Hepatocyte (in vitro differentiated cells): Measurements from ENCODE around the gene SPOPL. TPM values are rescaled to one million over a fixed set of nuclear protein-coding genes. Genes with fewer than 3 reads are reported as not detected.

Experiments
- DNase-seq: peaks from one replicate; pipeline ENCODE4 v3.0.0-alpha.2; 2016; ENCODE audit warnings: low spot score
- H2AFZ ChIP-seq: fragments of 200-600 bp; sonication (generic); 2 replicates; pipeline ENCODE4 v1.6.0; 2016; ENCODE audit warnings: antibody characterized with exemption, mild to moderate bottlenecking
- H3K27ac ChIP-seq: fragments of 200-600 bp; sonication (generic); 2 replicates; pipeline ENCODE4 v1.5.1; 2016; ENCODE audit warnings: mild to moderate bottlenecking
- H3K27me3 ChIP-seq: fragments of 200-600 bp; sonication (generic); 2 replicates; pipeline ENCODE4 v1.6.1; 2016
- H3K36me3 ChIP-seq: fragments of 200-600 bp; sonication (generic); replicated peaks from 2 replicates; pipeline ENCODE4 v1.5.1; 2016; ENCODE audit warnings: low read depth; ENCODE audit not compliant: insufficient read depth
- H3K4me1 ChIP-seq: fragments of 200-600 bp; sonication (generic); 2 replicates; pipeline ENCODE4 v1.5.1; 2016; ENCODE audit warnings: mild to moderate bottlenecking, moderate library complexity; ENCODE audit not compliant: insufficient read depth
- H3K4me2 ChIP-seq: fragments of 200-600 bp; sonication (generic); 2 replicates; pipeline ENCODE4 v1.6.0; 2016
- H3K4me3 ChIP-seq: fragments of 200-600 bp; sonication (generic); 2 replicates; pipeline ENCODE4 v1.5.1; 2016; ENCODE audit warnings: mild to moderate bottlenecking
- H3K79me2 ChIP-seq: fragments of 200-600 bp; sonication (generic); 2 replicates; pipeline ENCODE4 v1.6.0; 2017; ENCODE audit warnings: mild to moderate bottlenecking
- H3K9me2 ChIP-seq: fragments of 200-600 bp; sonication (generic); replicated peaks from 2 replicates; pipeline ENCODE4 v1.6.0; 2017; ENCODE audit warnings: mild to moderate bottlenecking; ENCODE audit not compliant: insufficient read depth
- H3K9me3 ChIP-seq: fragments of 200-600 bp; sonication (generic); 2 replicates; pipeline ENCODE4 v1.5.1; 2016; ENCODE audit warnings: low read depth, mild to moderate bottlenecking
- H4K20me1 ChIP-seq: fragments of 200-600 bp; sonication (generic); 2 replicates; pipeline ENCODE4 v1.6.0; 2016; ENCODE audit warnings: mild to moderate bottlenecking; ENCODE audit not compliant: insufficient read depth, poor library complexity, severe bottlenecking
- EZH2 ChIP-seq: fragments of 200-600 bp; sonication (generic); IDR thresholded peaks from 2 replicates; pipeline ENCODE4 v1.6.1; 2016; ENCODE audit warnings: antibody characterized with exemption, mild to moderate bottlenecking, borderline replicate concordance
- EZH2phosphoT487 ChIP-seq: fragments of 200-600 bp; sonication (generic); IDR thresholded peaks from one replicate; pipeline ENCODE4 v1.6.1; 2018; ENCODE audit warnings: antibody characterized with exemption, mild to moderate bottlenecking, low read depth, moderate library complexity; ENCODE audit not compliant: unreplicated experiment, severe bottlenecking
- WGBS: methylation state at CpG from one replicate; pipeline ENCODE4 v1.1.6; 2016; ENCODE audit warnings: low lambda C conversion rate; ENCODE audit errors: missing lambda C conversion rate; 5-methylcytosine and 5-hydroxymethylcytosine counted together
- polyA plus RNA-seq: library from polyadenylated mRNA; unstranded; fragments of >200 nt; fragmentation: Nextera tagmentation; extraction: Ambion mirVana; gene quantifications from 2 replicates; pipeline ENCODE4 v1.2.1, GENCODE V29; 2016
- total RNA-seq: library from RNA; depleted of rRNA; stranded (reverse); fragments of >200 nt; gene quantifications from 2 replicates; pipeline ENCODE4 v1.2.3, GENCODE V29; 2014
- TF ChIP-seq, protein P1 (sequence below): fragments of 200-600 bp; sonication (generic); IDR thresholded peaks from 2 replicates; pipeline ENCODE4 v1.5.1; 2016; ENCODE audit warnings: antibody characterized with exemption, mild to moderate bottlenecking; ENCODE audit not compliant: poor library complexity

Gene SPOPL
- total and polyA plus RNA-seq, 2 experiments from 2014 or later = 6.1 to 37.0 TPM

- no peak overlapping the region for H2AFZ ChIP-seq
- no peaks in the 10 kb centered on the region for H3K79me2 ChIP-seq
- H3K4me3 ChIP-seq = no peak overlapping the region
- H3K27ac ChIP-seq = no peak overlapping the region
- H3K9me2 ChIP-seq = no peaks in the 10 kb centered on the region
- no peaks in the 10 kb centered on the region for H3K27me3 ChIP-seq
- H4K20me1 ChIP-seq = no peaks in the 10 kb centered on the region
- no peak overlapping the region for H3K4me2 ChIP-seq
- TF ChIP-seq EZH2 (no peak), EZH2phosphoT487 (no peak)
- TF ChIP-seq, protein P1, sequence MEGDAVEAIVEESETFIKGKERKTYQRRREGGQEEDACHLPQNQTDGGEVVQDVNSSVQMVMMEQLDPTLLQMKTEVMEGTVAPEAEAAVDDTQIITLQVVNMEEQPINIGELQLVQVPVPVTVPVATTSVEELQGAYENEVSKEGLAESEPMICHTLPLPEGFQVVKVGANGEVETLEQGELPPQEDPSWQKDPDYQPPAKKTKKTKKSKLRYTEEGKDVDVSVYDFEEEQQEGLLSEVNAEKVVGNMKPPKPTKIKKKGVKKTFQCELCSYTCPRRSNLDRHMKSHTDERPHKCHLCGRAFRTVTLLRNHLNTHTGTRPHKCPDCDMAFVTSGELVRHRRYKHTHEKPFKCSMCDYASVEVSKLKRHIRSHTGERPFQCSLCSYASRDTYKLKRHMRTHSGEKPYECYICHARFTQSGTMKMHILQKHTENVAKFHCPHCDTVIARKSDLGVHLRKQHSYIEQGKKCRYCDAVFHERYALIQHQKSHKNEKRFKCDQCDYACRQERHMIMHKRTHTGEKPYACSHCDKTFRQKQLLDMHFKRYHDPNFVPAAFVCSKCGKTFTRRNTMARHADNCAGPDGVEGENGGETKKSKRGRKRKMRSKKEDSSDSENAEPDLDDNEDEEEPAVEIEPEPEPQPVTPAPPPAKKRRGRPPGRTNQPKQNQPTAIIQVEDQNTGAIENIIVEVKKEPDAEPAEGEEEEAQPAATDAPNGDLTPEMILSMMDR = no peak
- H3K9me3 ChIP-seq = no peaks in the 10 kb centered on the region
- H3K4me1 ChIP-seq = no peaks in the 10 kb centered on the region
- WGBS = 95% methylated on average over 2 of the region's 2 CpGs
- no peaks in the 10 kb centered on the region for H3K36me3 ChIP-seq
- DNase-seq = no peak
Observed at GRCh38 chr2:138607746-138608145, 106.2 kb downstream of the SPOPL start.

- H3K27me3 ChIP-seq = no peaks in the 10 kb centered on the region
- no peak overlapping the region for H2AFZ ChIP-seq
- H3K9me3 ChIP-seq = no peaks in the 10 kb centered on the region
- no peak for DNase-seq
- no peaks in the 10 kb centered on the region for H3K4me1 ChIP-seq
- no peaks in the 10 kb centered on the region for H3K36me3 ChIP-seq
- WGBS = 89% methylated on average over 4 of the region's 4 CpGs
- no peak overlapping the region for H3K4me3 ChIP-seq
- H3K4me2 ChIP-seq = no peak overlapping the region
- H3K9me2 ChIP-seq = no peaks in the 10 kb centered on the region
- TF ChIP-seq EZH2phosphoT487 = no peak
- H3K27ac ChIP-seq = no peak overlapping the region
- no peaks in the 10 kb centered on the region for H3K79me2 ChIP-seq
- no peaks in the 10 kb centered on the region for H4K20me1 ChIP-seq
Observed at GRCh38 chr2:138609446-138609845, 107.9 kb downstream of the SPOPL start.

GRCh38 chr2:138610201-138610953 is 108.8 kb downstream of the SPOPL start:
- Histone ChIP-seq H3K4me1 (no peaks in the 10 kb centered on the region), H4K20me1 (no peaks in the 10 kb centered on the region), H3K4me3 (no peak overlapping the region), H3K79me2 (no peaks in the 10 kb centered on the region), H3K27me3 (no peaks in the 10 kb centered on the region), H3K36me3 (no peaks in the 10 kb centered on the region), H3K9me3 (no peaks in the 10 kb centered on the region), H3K27ac (no peak overlapping the region), H2AFZ (no peak overlapping the region), H3K4me2 (no peak overlapping the region), H3K9me2 (no peaks in the 10 kb centered on the region)
- 89% methylated on average over 4 of the region's 4 CpGs for WGBS
- DNase-seq = no peak
- TF ChIP-seq, protein P1 = no peak
- no peak for TF ChIP-seq EZH2
- TF ChIP-seq EZH2phosphoT487 = no peak

DNA sequence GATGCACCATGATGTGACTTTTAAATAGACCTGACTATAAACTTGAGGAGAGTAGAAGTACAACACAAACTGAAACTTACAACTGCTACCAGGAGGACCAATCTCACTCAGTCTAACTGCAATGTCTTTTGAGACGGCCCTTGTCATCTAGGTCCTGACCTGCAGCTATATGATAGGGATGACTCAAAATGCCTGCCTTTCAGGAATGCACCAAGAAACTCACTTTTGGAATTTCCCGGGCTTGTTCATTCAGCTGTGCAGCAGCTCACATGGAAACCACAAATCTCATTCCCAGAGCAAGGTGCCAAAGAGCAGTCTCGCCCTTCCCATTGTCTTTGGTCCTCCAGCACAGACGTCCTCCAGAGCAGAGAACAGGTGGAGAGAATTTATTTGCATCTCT is 113.7 kb downstream of the SPOPL start:
- no peak for TF ChIP-seq EZH2
- TF ChIP-seq, protein P1 = no peak
- TF ChIP-seq EZH2phosphoT487 = no peak
- no peaks in the 10 kb centered on the region for H3K4me1 ChIP-seq
- H3K36me3 ChIP-seq = no peaks in the 10 kb centered on the region
- H3K9me3 ChIP-seq = no peaks in the 10 kb centered on the region
- no peaks in the 10 kb centered on the region for H3K9me2 ChIP-seq
- no peak overlapping the region for H3K4me3 ChIP-seq
- no peak overlapping the region for H2AFZ ChIP-seq
- no peak overlapping the region for H3K27ac ChIP-seq
- H3K4me2 ChIP-seq = no peak overlapping the region
- no peaks in the 10 kb centered on the region for H4K20me1 ChIP-seq
- no peak for DNase-seq
- no peaks in the 10 kb centered on the region for H3K79me2 ChIP-seq
- no peaks in the 10 kb centered on the region for H3K27me3 ChIP-seq
- 70% methylated on average over 4 of the region's 4 CpGs for WGBS
